ENCODE results near the gene SPATA12.

DNA sequence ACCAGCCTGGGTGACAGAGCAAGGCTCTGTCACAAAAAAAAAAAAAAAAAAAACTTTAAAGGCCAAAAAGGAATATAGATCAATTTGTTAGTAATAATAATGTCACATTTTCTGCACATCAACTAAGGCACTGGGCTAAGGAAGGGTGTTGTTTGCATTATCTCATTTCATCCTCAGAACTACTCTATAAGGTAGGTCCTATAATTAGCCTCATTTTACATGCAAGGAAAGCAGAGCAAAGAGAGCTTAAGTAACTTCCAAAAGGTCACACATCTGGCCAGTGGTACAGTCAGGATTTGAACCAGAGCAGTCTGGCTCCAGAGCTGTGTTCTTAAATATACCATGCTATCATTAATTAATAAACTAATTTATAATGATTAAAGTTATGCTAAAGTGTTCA is 42.2 kb upstream of the SPATA12 start:
- TF ChIP-seq, protein P1, sequence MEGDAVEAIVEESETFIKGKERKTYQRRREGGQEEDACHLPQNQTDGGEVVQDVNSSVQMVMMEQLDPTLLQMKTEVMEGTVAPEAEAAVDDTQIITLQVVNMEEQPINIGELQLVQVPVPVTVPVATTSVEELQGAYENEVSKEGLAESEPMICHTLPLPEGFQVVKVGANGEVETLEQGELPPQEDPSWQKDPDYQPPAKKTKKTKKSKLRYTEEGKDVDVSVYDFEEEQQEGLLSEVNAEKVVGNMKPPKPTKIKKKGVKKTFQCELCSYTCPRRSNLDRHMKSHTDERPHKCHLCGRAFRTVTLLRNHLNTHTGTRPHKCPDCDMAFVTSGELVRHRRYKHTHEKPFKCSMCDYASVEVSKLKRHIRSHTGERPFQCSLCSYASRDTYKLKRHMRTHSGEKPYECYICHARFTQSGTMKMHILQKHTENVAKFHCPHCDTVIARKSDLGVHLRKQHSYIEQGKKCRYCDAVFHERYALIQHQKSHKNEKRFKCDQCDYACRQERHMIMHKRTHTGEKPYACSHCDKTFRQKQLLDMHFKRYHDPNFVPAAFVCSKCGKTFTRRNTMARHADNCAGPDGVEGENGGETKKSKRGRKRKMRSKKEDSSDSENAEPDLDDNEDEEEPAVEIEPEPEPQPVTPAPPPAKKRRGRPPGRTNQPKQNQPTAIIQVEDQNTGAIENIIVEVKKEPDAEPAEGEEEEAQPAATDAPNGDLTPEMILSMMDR (IDR thresholded peaks at IDR 0.05): no peak
- TF ChIP-seq POLR2A (IDR thresholded peaks at IDR 0.05): no peak
